H1 (cell line): ENCODE data around the gene ISX. TPM values are rescaled to one million over a fixed set of nuclear protein-coding genes. Genes with fewer than 3 reads are reported as not detected.

Source experiments
- CTCF ChIA-PET: fragments of 300-600 bp; sonication (Branson Sonifier 250); formaldehyde crosslinking; loops from one replicate; lab custom pipeline; 2021; ENCODE audit not compliant: partially characterized antibody; lab: Charles Lee
- POLR2A ChIA-PET: fragments of 300-600 bp; sonication (Branson Sonifier 250); formaldehyde crosslinking; loops from one replicate; lab custom pipeline; 2021; ENCODE audit warnings: inconsistent platforms; ENCODE audit not compliant: partially characterized antibody; lab: Charles Lee
- DNase-seq, 2 experiments: peaks; one replicate each; pipeline versions ENCODE4 v3.0.0 to v3.0.0-alpha.2; 2010 to 2022; ENCODE audit warnings: low spot score in 2 of 2, low read depth in 1 of 2, mixed read lengths in 1 of 2
- FAIRE-seq: peaks from 2 replicates; lab custom pipeline; 2011; peaks lifted over from hg19 to GRCh38; lab: Jason Lieb, UNC
- H2AFZ ChIP-seq: 2 replicates; pipeline ENCODE4 v1.8.1; 2012; ENCODE audit warnings: low read length, inconsistent platforms
- H2AK5ac ChIP-seq: 2 replicates; pipeline ENCODE4 v1.6.1; 2013; ENCODE audit warnings: low read depth, low read length
- H2BK120ac ChIP-seq: replicated peaks from 2 replicates; pipeline ENCODE3; 2013; ENCODE audit warnings: low read depth, low read length, inconsistent platforms
- H2BK12ac ChIP-seq: 2 replicates; pipeline ENCODE4 v1.6.1; 2013; ENCODE audit warnings: low read depth, low read length
- H2BK15ac ChIP-seq: 2 replicates; pipeline ENCODE4 v1.6.1; 2013; ENCODE audit warnings: low read length
- H2BK20ac ChIP-seq: 2 replicates; pipeline ENCODE4 v1.6.1; 2013; ENCODE audit warnings: low read length
- H2BK5ac ChIP-seq: 2 replicates; pipeline ENCODE4 v1.6.1; 2013; ENCODE audit warnings: low read depth, low read length
- H3K14ac ChIP-seq: 2 replicates; pipeline ENCODE4 v1.6.1; 2013; ENCODE audit warnings: inconsistent platforms; ENCODE audit not compliant: insufficient read length
- H3K18ac ChIP-seq: 2 replicates; pipeline ENCODE4 v1.6.1; 2013; ENCODE audit warnings: low read length; ENCODE audit errors: extremely low read depth
- H3K23ac ChIP-seq: 2 replicates; pipeline ENCODE4 v1.6.1; 2013; ENCODE audit warnings: inconsistent platforms; ENCODE audit not compliant: insufficient read length
- H3K23me2 ChIP-seq: 2 replicates; pipeline ENCODE4 v1.6.1; 2013; ENCODE audit warnings: low read depth, low read length
- H3K27ac ChIP-seq: 2 replicates; pipeline ENCODE4 v1.6.1; 2011; ENCODE audit warnings: low read depth, low read length, inconsistent platforms
- H3K27me3 ChIP-seq, 4 experiments: replicated peaks in 1 of 4; 1 replicate in 1 of 4; 2 replicates in 3 of 4; pipeline versions ENCODE4 v1.6.1 to v1.8.1; 2011 to 2013; ENCODE audit warnings: low read length in 3 of 4, mild to moderate bottlenecking in 3 of 4, inconsistent platforms in 2 of 4, mixed read lengths in 2 of 4, moderate library complexity in 1 of 4; ENCODE audit not compliant: control insufficient read depth in 3 of 4, insufficient read depth in 3 of 4; ENCODE audit errors: extremely low read depth in 1 of 4
- H3K36me3 ChIP-seq, 4 experiments: 2 replicates each; pipeline versions ENCODE4 v1.6.1 to v1.8.1; 2011 to 2013; ENCODE audit warnings: mild to moderate bottlenecking in 4 of 4, low read length in 3 of 4, moderate library complexity in 2 of 4, control low read depth in 1 of 4, inconsistent platforms in 1 of 4; ENCODE audit not compliant: insufficient read depth in 4 of 4, control insufficient read depth in 2 of 4
- H3K4ac ChIP-seq: replicated peaks from 2 replicates; pipeline ENCODE3; 2013; ENCODE audit warnings: low read length, low read depth, mixed read lengths, inconsistent platforms; ENCODE audit not compliant: insufficient read length
- H3K4me1 ChIP-seq, 4 experiments: replicated peaks in 1 of 4; 1 replicate in 1 of 4; 2 replicates in 3 of 4; pipeline versions ENCODE4 v1.6.1 to v1.8.1; 2011 to 2013; ENCODE audit warnings: low read length in 3 of 4, inconsistent platforms in 2 of 4, mixed read lengths in 1 of 4; ENCODE audit not compliant: insufficient read depth in 4 of 4, control insufficient read depth in 3 of 4
- H3K4me2 ChIP-seq, 2 experiments: 2 replicates each; pipeline versions ENCODE4 v1.6.1 to v1.8.1; 2011 to 2013; ENCODE audit warnings: low read depth in 2 of 2, low read length in 2 of 2, control low read depth in 1 of 2, inconsistent platforms in 1 of 2, mild to moderate bottlenecking in 1 of 2; ENCODE audit not compliant: insufficient read depth in 1 of 2
- H3K4me3 ChIP-seq, 4 experiments: fragments of 200-600, 300-600 bp in 1 of 4; sonication (generic), shearing (Covaris generic), sonication (Bioruptor Twin) in 1 of 4; 2 replicates each; pipeline versions ENCODE4 v1.5.1 to v1.8.1; 2011 to 2016; ENCODE audit warnings: low read length in 4 of 4, low read depth in 3 of 4, control low read depth in 2 of 4, inconsistent platforms in 2 of 4, mild to moderate bottlenecking in 2 of 4, mixed read lengths in 1 of 4, moderate library complexity in 1 of 4; ENCODE audit not compliant: insufficient read depth in 2 of 4; ENCODE audit errors: extremely low read depth in 1 of 4
- H3K56ac ChIP-seq: replicated peaks from 2 replicates; pipeline ENCODE3; 2013; ENCODE audit warnings: low read depth, mild to moderate bottlenecking, mixed read lengths, low read length, inconsistent platforms; ENCODE audit not compliant: insufficient read length
- H3K79me1 ChIP-seq: 2 replicates; pipeline ENCODE4 v1.6.1; 2013; ENCODE audit warnings: low read depth, low read length, control low read depth
- H3K79me2 ChIP-seq, 2 experiments: 2 replicates each; pipeline versions ENCODE4 v1.6.1 to v1.8.1; 2012 to 2013; ENCODE audit warnings: low read length in 2 of 2, mild to moderate bottlenecking in 2 of 2, inconsistent platforms in 1 of 2; ENCODE audit not compliant: insufficient read depth in 2 of 2, control insufficient read depth in 1 of 2
- H3K9ac ChIP-seq, 4 experiments: replicated peaks in 1 of 4; 1 replicate in 1 of 4; 2 replicates in 3 of 4; pipeline versions ENCODE4 v1.6.1 to v1.8.1; 2011 to 2013; ENCODE audit warnings: low read depth in 3 of 4, low read length in 3 of 4, control low read depth in 2 of 4, mild to moderate bottlenecking in 2 of 4, moderate library complexity in 2 of 4, inconsistent platforms in 1 of 4; ENCODE audit errors: extremely low read depth in 1 of 4
- H3K9me3 ChIP-seq, 2 experiments: 2 replicates each; pipeline versions ENCODE4 v1.6.1 to v1.8.1; 2012 to 2013; ENCODE audit warnings: mild to moderate bottlenecking in 2 of 2, moderate library complexity in 2 of 2, control low read depth in 1 of 2, inconsistent platforms in 1 of 2, low read depth in 1 of 2, low read length in 1 of 2, mixed read lengths in 1 of 2; ENCODE audit not compliant: insufficient read depth in 2 of 2
- H4K20me1 ChIP-seq, 2 experiments: replicated peaks in 1 of 2; 2 replicates each; pipeline versions ENCODE3 to v1.8.1; 2011 to 2013; ENCODE audit warnings: inconsistent platforms in 2 of 2, low read length in 2 of 2, mild to moderate bottlenecking in 1 of 2; ENCODE audit not compliant: insufficient read depth in 2 of 2, control insufficient read depth in 1 of 2
- H4K5ac ChIP-seq: 2 replicates; pipeline ENCODE4 v1.6.1; 2013; ENCODE audit warnings: low read length, low read depth, mixed read lengths, inconsistent platforms; ENCODE audit not compliant: insufficient read length
- H4K8ac ChIP-seq: 2 replicates; pipeline ENCODE4 v1.8.0; 2013; ENCODE audit warnings: mild to moderate bottlenecking, moderate library complexity, low read length, inconsistent platforms; ENCODE audit not compliant: insufficient read depth; ENCODE audit errors: extremely low read depth
- H4K91ac ChIP-seq: replicated peaks from 2 replicates; pipeline ENCODE3; 2013; ENCODE audit warnings: low read length, mixed read lengths, inconsistent platforms; ENCODE audit not compliant: insufficient read length
- HDAC2 ChIP-seq, 2 experiments: fragments of 300-600 bp in 1 of 2; sonication (generic) in 1 of 2; IDR thresholded peaks; 2 replicates each; pipeline ENCODE4 v1.6.1; 2011 to 2012; ENCODE audit warnings: low read depth in 2 of 2, low read length in 2 of 2, mild to moderate bottlenecking in 2 of 2, moderate library complexity in 2 of 2, borderline replicate concordance in 1 of 2, inconsistent platforms in 1 of 2
- TEAD4 ChIP-seq: IDR thresholded peaks from 2 replicates; pipeline ENCODE4 v1.6.1; 2012; ENCODE audit warnings: low read depth, low read length, inconsistent platforms, mixed read lengths
- polyA plus RNA-seq, 7 experiments: library from polyadenylated mRNA; depleted of rRNA in 3 of 7; stranded (reverse) in 5 of 7; unstranded in 2 of 7; fragments of >200 nt in 5 of 7; fragments of 200-250 nt in 2 of 7; gene quantifications; 1 replicate in 5 of 7; 2 replicates in 1 of 7; 4 replicates in 1 of 7; pipeline versions ENCODE4 v1.2.1 to v1.2.3, GENCODE V29; 2011 to 2013; ENCODE audit warnings: missing spikeins in 2 of 7, mixed read lengths in 2 of 7
- total RNA-seq: library from RNA; stranded (reverse); fragmentation: NEBNext Ultra II Directional; extraction: Animal tissue kit (Norgen Biotek cat#: 25700); gene quantifications from 2 replicates; pipeline ENCODE4 v1.2.1, GENCODE V29; 2021
- TF ChIP-seq, protein P1 (sequence below): IDR thresholded peaks from 2 replicates; pipeline ENCODE4 v1.6.1; 2012; ENCODE audit warnings: low read length, inconsistent platforms

Gene ISX
- total and polyA plus RNA-seq, 2 of the 8 experiments (the other 6 are each of a cell fraction or from before 2014, with no cell fraction given), result not detected

DNA sequence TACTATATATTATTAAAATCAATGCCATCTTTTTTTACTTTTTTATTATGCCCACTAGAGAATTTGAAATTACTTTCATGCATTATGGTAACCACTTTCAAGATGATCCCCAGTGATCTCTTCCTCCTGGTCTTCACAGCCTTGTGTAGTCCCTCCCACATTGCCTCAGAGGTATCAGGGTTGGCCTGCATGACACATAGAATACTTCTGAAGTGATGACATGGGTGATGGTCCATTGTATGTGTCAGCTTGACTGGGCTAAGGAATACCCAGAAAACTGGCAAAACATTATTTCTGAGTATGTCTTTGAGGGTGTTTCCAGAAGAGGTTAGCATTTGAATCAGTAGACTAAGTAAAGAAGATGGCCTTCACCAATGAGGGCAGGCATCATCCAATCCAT lies 14.2 kb upstream of the ISX start:
- Histone ChIP-seq H4K20me1 (no peaks in the 10 kb centered on the region), H3K4me1 (no peaks in the 10 kb centered on the region), H4K5ac (no peak overlapping the region), H3K9me3 (peaks cover 0 to 4% of the 10 kb centered on the region in 2 experiments; a peak in 1 of 4 replicates), H3K4me3 (no peak overlapping the region), H3K56ac (no peak overlapping the region), H2BK15ac (no peak overlapping the region), H4K91ac (no peak overlapping the region), H3K36me3 (no peaks in the 10 kb centered on the region), H2BK120ac (no peak overlapping the region), H3K4me2 (no peak overlapping the region), H3K79me1 (no peaks in the 10 kb centered on the region), H3K23ac (no peak overlapping the region), H3K4ac (no peak overlapping the region), H3K9ac (no peak overlapping the region), H4K8ac (no peak overlapping the region), H2BK12ac (no peak overlapping the region), H2AK5ac (no peak overlapping the region), H3K18ac (no peak overlapping the region), H2BK20ac (no peak overlapping the region), H3K79me2 (no peaks in the 10 kb centered on the region), H3K14ac (no peak overlapping the region), H3K27me3 (no peaks in the 10 kb centered on the region), H2AFZ (no peak overlapping the region), H2BK5ac (no peak overlapping the region), H3K27ac (no peak overlapping the region), H3K23me2 (no peaks in the 10 kb centered on the region)
- FAIRE-seq (no peak), DNase-seq (no peak)
- POLR2A ChIA-PET, result no interaction called here
- no peak for TF ChIP-seq TEAD4
- TF ChIP-seq, protein P1, sequence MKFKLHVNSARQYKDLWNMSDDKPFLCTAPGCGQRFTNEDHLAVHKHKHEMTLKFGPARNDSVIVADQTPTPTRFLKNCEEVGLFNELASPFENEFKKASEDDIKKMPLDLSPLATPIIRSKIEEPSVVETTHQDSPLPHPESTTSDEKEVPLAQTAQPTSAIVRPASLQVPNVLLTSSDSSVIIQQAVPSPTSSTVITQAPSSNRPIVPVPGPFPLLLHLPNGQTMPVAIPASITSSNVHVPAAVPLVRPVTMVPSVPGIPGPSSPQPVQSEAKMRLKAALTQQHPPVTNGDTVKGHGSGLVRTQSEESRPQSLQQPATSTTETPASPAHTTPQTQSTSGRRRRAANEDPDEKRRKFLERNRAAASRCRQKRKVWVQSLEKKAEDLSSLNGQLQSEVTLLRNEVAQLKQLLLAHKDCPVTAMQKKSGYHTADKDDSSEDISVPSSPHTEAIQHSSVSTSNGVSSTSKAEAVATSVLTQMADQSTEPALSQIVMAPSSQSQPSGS, result no peak
- TF ChIP-seq HDAC2 (IDR thresholded peaks at IDR 0.05; ENCODE audit: borderline replicate concordance in 1 of 2, low read depth in 2 of 2, low read length in 2 of 2), result no peak
- CTCF ChIA-PET, result interaction anchor here (0.7 to 2.0 kb wide), 4 partner anchors 8 to 637 kb away, joined by 3 to 6 read pairs (median 4); no protein-coding TSS in a partner anchor
